Fibroblast of mammary gland (primary cell): ENCODE results near the gene SLC7A5.
A peak's percentile ranks its signal among the peaks of the same experiment; 100 is the strongest.
"Not testable (repeated sequence)": the region's sequence is repeated elsewhere in the genome, so short reads cannot be mapped to it uniquely, and the experiment has no call there.

Experiments
- DNase-seq: peaks from one replicate; pipeline ENCODE4 v3.0.0-alpha.2; 2010; ENCODE audit warnings: low read depth
- H3K4me3 ChIP-seq: 2 replicates; pipeline ENCODE4 v1.5.1; 2011; ENCODE audit warnings: low read depth, mild to moderate bottlenecking, low read length, moderate library complexity; ENCODE audit not compliant: control insufficient read depth
- CTCF ChIP-seq: conservative IDR thresholded peaks from 2 replicates; pipeline ENCODE4 v1.5.1; 2011; ENCODE audit warnings: low read depth, low read length, inconsistent platforms; ENCODE audit not compliant: control insufficient read depth, insufficient read depth

SLC7A5 gene

GRCh38 chr16:87874639-87875427, 5.5 kb upstream of the SLC7A5 start:
- H3K4me3 ChIP-seq = no peak overlapping the region
- DNase-seq = no peak
- TF ChIP-seq CTCF = no peak

- not testable (repeated sequence) for DNase-seq, H3K4me3 ChIP-seq
Measured at GRCh38 chr16:87870418-87871291, 1.3 kb upstream of the SLC7A5 start.

GRCh38 chr16:87869879-87870417, 641 bp upstream of the SLC7A5 start:
- not testable (repeated sequence) for H3K4me3 ChIP-seq, DNase-seq

- peak overlapping the region; percentile 60 for H3K4me3 ChIP-seq
- peak; percentile 96 for DNase-seq
Measured at GRCh38 chr16:87868254-87869029, 865 bp downstream of the SLC7A5 start.

- not testable (repeated sequence) for DNase-seq, H3K4me3 ChIP-seq
Measured at GRCh38 chr16:87865902-87866555, 3.3 kb downstream of the SLC7A5 start.

GRCh38 chr16:87864331-87864989, 4.8 kb downstream of the SLC7A5 start:
- no peak for TF ChIP-seq CTCF
- DNase-seq = peak; percentile 49
- no peak overlapping the region for H3K4me3 ChIP-seq

- not testable (repeated sequence) for DNase-seq, H3K4me3 ChIP-seq
Measured at GRCh38 chr16:87863327-87863635, 6.0 kb downstream of the SLC7A5 start.

GRCh38 chr16:87862597-87863326, 6.5 kb downstream of the SLC7A5 start:
- not testable (repeated sequence) for DNase-seq

GRCh38 chr16:87861300-87862099, 7.8 kb downstream of the SLC7A5 start:
- not testable (repeated sequence) for H3K4me3 ChIP-seq, DNase-seq

More at GRCh38 chr16:87862597-87863326, 6.5 kb downstream of the SLC7A5 start:
- not testable (repeated sequence) for H3K4me3 ChIP-seq
